ENCODE results near the gene NIBAN1. TPM values are rescaled to one million over a fixed set of nuclear protein-coding genes. Genes with fewer than 3 reads are reported as not detected.

NIBAN1 gene
- total and polyA plus RNA-seq, 4 donors = 7.5 to 38.5 (median 27.3) TPM

DNA sequence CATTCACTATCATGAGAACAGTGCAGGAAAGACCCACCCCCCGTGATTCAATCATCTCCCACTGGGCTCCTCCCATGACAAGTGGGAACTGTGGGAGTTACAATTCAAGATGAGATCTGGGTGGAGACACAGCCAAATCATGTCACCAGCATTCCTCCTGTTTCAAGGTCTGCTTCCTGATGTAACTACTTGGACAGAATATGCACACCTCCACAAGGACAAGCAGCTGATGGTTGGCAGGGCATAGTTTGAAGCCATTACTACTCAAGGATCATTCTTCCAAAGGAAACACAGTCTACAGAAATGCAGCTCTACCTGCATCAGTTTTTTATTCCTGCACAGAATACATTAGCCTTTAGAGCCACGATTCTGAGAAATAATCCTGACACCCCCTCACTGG is 42.6 kb upstream of the NIBAN1 start:
- 74 to 90% methylated on average over 2 of the region's 2 CpGs for WGBS, 2 donors
- H3K27me3 ChIP-seq (ENCODE audit: control insufficient read depth in 3 of 3, insufficient read depth in 3 of 3, low read length in 2 of 3) = no peaks in the 10 kb centered on the region
- H3K36me3 ChIP-seq (ENCODE audit: control insufficient read depth in 4 of 4, insufficient read depth in 4 of 4, low read length in 4 of 4) = no peaks in the 10 kb centered on the region
- no peak overlapping the region for H3K9ac ChIP-seq (ENCODE audit: insufficient read depth in 1 of 2, low read length in 2 of 2)
- TF ChIP-seq, protein P1, sequence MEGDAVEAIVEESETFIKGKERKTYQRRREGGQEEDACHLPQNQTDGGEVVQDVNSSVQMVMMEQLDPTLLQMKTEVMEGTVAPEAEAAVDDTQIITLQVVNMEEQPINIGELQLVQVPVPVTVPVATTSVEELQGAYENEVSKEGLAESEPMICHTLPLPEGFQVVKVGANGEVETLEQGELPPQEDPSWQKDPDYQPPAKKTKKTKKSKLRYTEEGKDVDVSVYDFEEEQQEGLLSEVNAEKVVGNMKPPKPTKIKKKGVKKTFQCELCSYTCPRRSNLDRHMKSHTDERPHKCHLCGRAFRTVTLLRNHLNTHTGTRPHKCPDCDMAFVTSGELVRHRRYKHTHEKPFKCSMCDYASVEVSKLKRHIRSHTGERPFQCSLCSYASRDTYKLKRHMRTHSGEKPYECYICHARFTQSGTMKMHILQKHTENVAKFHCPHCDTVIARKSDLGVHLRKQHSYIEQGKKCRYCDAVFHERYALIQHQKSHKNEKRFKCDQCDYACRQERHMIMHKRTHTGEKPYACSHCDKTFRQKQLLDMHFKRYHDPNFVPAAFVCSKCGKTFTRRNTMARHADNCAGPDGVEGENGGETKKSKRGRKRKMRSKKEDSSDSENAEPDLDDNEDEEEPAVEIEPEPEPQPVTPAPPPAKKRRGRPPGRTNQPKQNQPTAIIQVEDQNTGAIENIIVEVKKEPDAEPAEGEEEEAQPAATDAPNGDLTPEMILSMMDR (IDR thresholded peaks at IDR 0.05; ENCODE audit: control extremely low read depth, extremely low read depth) = no peak
- DNase-seq (no peak), ATAC-seq (ENCODE audit: insufficient read depth, low FRiP score) (no peak)
- no peaks in the 10 kb centered on the region for H3K9me3 ChIP-seq (ENCODE audit: control insufficient read depth in 4 of 4, insufficient read depth in 3 of 4, low read length in 3 of 4)
- no peaks in the 10 kb centered on the region for H3K4me1 ChIP-seq (ENCODE audit: control insufficient read depth in 5 of 5, insufficient read depth in 5 of 5, low read length in 5 of 5)
- H3K27ac ChIP-seq (ENCODE audit: low read depth in 1 of 2, low read length in 1 of 2) = no peak overlapping the region
- no peak overlapping the region for H3K4me3 ChIP-seq

DNA sequence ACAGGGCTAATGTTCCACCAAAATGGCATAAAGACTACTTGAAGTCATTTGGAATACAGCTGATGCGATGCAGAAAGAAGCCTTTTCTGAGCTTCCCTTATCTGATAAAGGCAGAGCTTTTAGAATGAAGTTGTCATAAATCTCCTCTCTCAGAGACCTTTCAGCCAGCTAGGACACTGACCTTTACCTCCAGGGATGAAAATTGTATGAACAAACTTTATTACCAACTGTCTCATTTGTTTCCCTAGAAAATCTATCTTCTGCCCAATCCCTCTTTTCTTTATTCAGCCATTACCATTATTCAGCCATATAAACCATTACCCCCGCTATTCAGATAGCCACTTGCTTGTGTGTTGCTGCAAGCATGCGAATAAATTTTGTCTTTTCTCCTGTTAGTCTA is 41.3 kb upstream of the NIBAN1 start:
- Histone ChIP-seq H3K36me3 (ENCODE audit: control insufficient read depth in 4 of 4, insufficient read depth in 4 of 4, low read length in 4 of 4) (no peaks in the 10 kb centered on the region), H3K4me3 (no peak overlapping the region), H3K9ac (ENCODE audit: insufficient read depth in 1 of 2, low read length in 2 of 2) (no peak overlapping the region), H3K27ac (ENCODE audit: low read depth in 1 of 2, low read length in 1 of 2) (no peak overlapping the region), H3K9me3 (ENCODE audit: control insufficient read depth in 4 of 4, insufficient read depth in 3 of 4, low read length in 3 of 4) (no peaks in the 10 kb centered on the region), H3K27me3 (ENCODE audit: control insufficient read depth in 3 of 3, insufficient read depth in 3 of 3, low read length in 2 of 3) (no peaks in the 10 kb centered on the region), H3K4me1 (ENCODE audit: control insufficient read depth in 5 of 5, insufficient read depth in 5 of 5, low read length in 5 of 5) (no peaks in the 10 kb centered on the region)
- TF ChIP-seq, protein P1 (IDR thresholded peaks at IDR 0.05; ENCODE audit: control extremely low read depth, extremely low read depth) = no peak
- 94 to 97% methylated on average over 3 of the region's 3 CpGs for WGBS, 2 donors
- ATAC-seq (ENCODE audit: insufficient read depth, low FRiP score) (no peak), DNase-seq (no peak)

DNA sequence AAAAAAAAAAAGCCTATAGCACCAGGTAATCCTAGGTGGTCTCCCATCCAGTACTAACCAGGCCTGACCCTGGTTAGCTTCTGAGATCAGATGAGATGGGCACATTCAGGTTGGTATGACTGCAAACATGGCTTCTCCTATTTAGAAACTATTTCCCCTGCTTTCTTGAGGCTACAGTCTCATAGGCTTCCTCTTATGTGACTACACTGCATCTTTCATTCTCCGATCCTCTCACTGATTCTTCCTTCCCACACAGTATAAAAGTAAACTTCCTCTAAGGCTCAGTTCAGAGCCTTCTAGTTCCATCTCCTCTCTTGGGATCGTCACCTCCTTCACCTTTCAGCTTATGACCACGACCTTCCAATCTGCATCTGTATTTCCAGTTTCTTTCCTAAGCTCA is 40.6 kb upstream of the NIBAN1 start:
- 70 to 85% methylated on average over 3 of the region's 3 CpGs for WGBS, 2 donors
- ATAC-seq (ENCODE audit: insufficient read depth, low FRiP score) = no peak
- Histone ChIP-seq H3K9me3 (ENCODE audit: control insufficient read depth in 4 of 4, insufficient read depth in 3 of 4, low read length in 3 of 4) (no peaks in the 10 kb centered on the region), H3K36me3 (ENCODE audit: control insufficient read depth in 4 of 4, insufficient read depth in 4 of 4, low read length in 4 of 4) (no peaks in the 10 kb centered on the region), H3K4me1 (ENCODE audit: control insufficient read depth in 5 of 5, insufficient read depth in 5 of 5, low read length in 5 of 5) (no peaks in the 10 kb centered on the region), H3K4me3 (no peak overlapping the region), H3K27ac (ENCODE audit: low read depth in 1 of 2, low read length in 1 of 2) (no peak overlapping the region), H3K9ac (ENCODE audit: insufficient read depth in 1 of 2, low read length in 2 of 2) (no peak overlapping the region), H3K27me3 (ENCODE audit: control insufficient read depth in 3 of 3, insufficient read depth in 3 of 3, low read length in 2 of 3) (no peaks in the 10 kb centered on the region)
- TF ChIP-seq, protein P1 (IDR thresholded peaks at IDR 0.05; ENCODE audit: control extremely low read depth, extremely low read depth) = no peak
- no peak for DNase-seq

DNA sequence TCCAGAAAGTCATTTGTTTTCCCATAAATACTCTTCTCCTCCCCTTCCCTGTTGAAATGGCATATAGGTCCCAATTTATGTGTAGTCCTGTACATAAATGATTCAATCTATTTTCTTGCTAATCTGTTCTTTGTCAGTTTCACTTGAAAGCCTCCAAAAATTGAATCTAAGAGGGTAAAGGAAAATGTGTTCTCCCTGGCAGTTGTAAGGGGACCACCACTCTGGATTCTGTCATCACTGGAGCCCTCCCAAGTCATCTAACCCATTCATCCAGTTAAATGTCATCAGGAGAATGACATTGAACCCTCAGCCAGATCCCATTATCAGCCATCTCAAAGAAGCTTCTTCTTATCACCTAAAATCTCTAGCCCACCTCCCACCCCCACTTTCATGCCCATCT is 36.1 kb upstream of the NIBAN1 start:
- H3K9ac ChIP-seq (ENCODE audit: insufficient read depth in 1 of 2, low read length in 2 of 2) = no peak overlapping the region
- no peaks in the 10 kb centered on the region for H3K4me1 ChIP-seq (ENCODE audit: control insufficient read depth in 5 of 5, insufficient read depth in 5 of 5, low read length in 5 of 5)
- ATAC-seq (ENCODE audit: insufficient read depth, low FRiP score) (no peak), DNase-seq (no peak)
- no peak overlapping the region for H3K4me3 ChIP-seq
- no peaks in the 10 kb centered on the region for H3K36me3 ChIP-seq (ENCODE audit: control insufficient read depth in 4 of 4, insufficient read depth in 4 of 4, low read length in 4 of 4)
- no peaks in the 10 kb centered on the region for H3K27me3 ChIP-seq (ENCODE audit: control insufficient read depth in 3 of 3, insufficient read depth in 3 of 3, low read length in 2 of 3)
- TF ChIP-seq, protein P1 (IDR thresholded peaks at IDR 0.05; ENCODE audit: control extremely low read depth, extremely low read depth) = no peak
- no peaks in the 10 kb centered on the region for H3K9me3 ChIP-seq (ENCODE audit: control insufficient read depth in 4 of 4, insufficient read depth in 3 of 4, low read length in 3 of 4)
- H3K27ac ChIP-seq (ENCODE audit: low read depth in 1 of 2, low read length in 1 of 2) = no peak overlapping the region

Data from lung (tissue), 12 donors.